Measurements from ENCODE around the gene CCP110. TPM values are rescaled to one million over a fixed set of nuclear protein-coding genes. Genes with fewer than 3 reads are reported as not detected.
A peak's percentile ranks its signal among the peaks of the same experiment; 100 is the strongest.

Gene CCP110
- total RNA-seq, 6 experiments from 2014 or later: 2.6 to 5.6 (median 4.2) TPM

- intact Hi-C loops (cut with DNase I): loop anchor here in 1 of 2 donors (10.0 kb wide), 1 partner anchor 106 kb away; no protein-coding TSS in a partner anchor
- Histone ChIP-seq H3K4me1 (peaks cover 0 to 13% (median 0%) of the 10 kb centered on the region in 4 donors), H3K27me3 (no peaks in the 10 kb centered on the region), H3K27ac (no peak overlapping the region), H3K36me3 (no peaks in the 10 kb centered on the region), H3K9me3 (no peaks in the 10 kb centered on the region), H3K4me3 (no peak overlapping the region)
- ATAC-seq (no peak), DNase-seq (no peak)
- TF ChIP-seq POLR2A (IDR thresholded peaks at IDR 0.05) (no peak), CTCF (IDR thresholded peaks at IDR 0.05) (no peak)
- 39% methylated on average over 1 of the region's 1 CpG for WGBS (ENCODE audit: insufficient coverage, low coverage, low lambda C conversion rate, missing lambda C conversion rate)
Observed at GRCh38 chr16:19490619-19491018, 33.1 kb upstream of the CCP110 start.

GRCh38 chr16:19497176-19497575, 26.6 kb upstream of the CCP110 start:
- no peak overlapping the region for H3K27ac ChIP-seq
- H3K4me1 ChIP-seq: no peaks in the 10 kb centered on the region
- peaks cover 0 to 5% (median under 1%) of the 10 kb centered on the region in 4 donors for H3K36me3 ChIP-seq
- intact Hi-C loops (cut with DNase I): loop anchor here in 1 of 2 donors (10.0 kb wide), 1 partner anchor 112 kb away; no protein-coding TSS in a partner anchor
- ATAC-seq (peak in 1 of 4 donors; percentile 52), DNase-seq (no peak)
- H3K27me3 ChIP-seq: no peaks in the 10 kb centered on the region
- no peaks in the 10 kb centered on the region for H3K9me3 ChIP-seq
- TF ChIP-seq CTCF (IDR thresholded peaks at IDR 0.05) (no peak), POLR2A (IDR thresholded peaks at IDR 0.05) (no peak)
- 65% methylated on average over 5 of the region's 5 CpGs for WGBS (ENCODE audit: insufficient coverage, low coverage, low lambda C conversion rate, missing lambda C conversion rate)
- H3K4me3 ChIP-seq: no peak overlapping the region

GRCh38 chr16:19499006-19499405, 24.7 kb upstream of the CCP110 start:
- no peaks in the 10 kb centered on the region for H3K9me3 ChIP-seq
- no peak for ATAC-seq
- TF ChIP-seq POLR2A (IDR thresholded peaks at IDR 0.05): no peak
- no peak for TF ChIP-seq CTCF (IDR thresholded peaks at IDR 0.05)
- no peak overlapping the region for H3K4me3 ChIP-seq
- intact Hi-C loops (cut with DNase I): loop anchor here in 1 of 2 donors (10.0 kb wide), 1 partner anchor 114 kb away; no protein-coding TSS in a partner anchor
- 86% methylated on average over 5 of the region's 5 CpGs for WGBS (ENCODE audit: insufficient coverage, low coverage, low lambda C conversion rate, missing lambda C conversion rate)
- no peak for DNase-seq
- peaks cover 0 to 13% (median 2%) of the 10 kb centered on the region in 4 donors for H3K36me3 ChIP-seq
- no peaks in the 10 kb centered on the region for H3K27me3 ChIP-seq
- H3K27ac ChIP-seq: no peak overlapping the region
- H3K4me1 ChIP-seq: no peaks in the 10 kb centered on the region

GRCh38 chr16:19499481-19499880, 24.3 kb upstream of the CCP110 start:
- H3K27ac ChIP-seq: no peak overlapping the region
- no peaks in the 10 kb centered on the region for H3K4me1 ChIP-seq
- ATAC-seq (no peak), DNase-seq (no peak)
- 87% methylated on average over 3 of the region's 3 CpGs for whole genome bisulfite sequencing (ENCODE audit: insufficient coverage, low coverage, low lambda C conversion rate, missing lambda C conversion rate)
- intact Hi-C loops (cut with DNase I): loop anchor here in 1 of 2 donors (10.0 kb wide), 1 partner anchor 115 kb away; no protein-coding TSS in a partner anchor
- no peak overlapping the region for H3K4me3 ChIP-seq
- H3K27me3 ChIP-seq: no peaks in the 10 kb centered on the region
- peaks cover 0 to 18% (median 2%) of the 10 kb centered on the region in 4 donors for H3K36me3 ChIP-seq
- TF ChIP-seq CTCF (IDR thresholded peaks at IDR 0.05) (no peak), POLR2A (IDR thresholded peaks at IDR 0.05) (no peak)
- H3K9me3 ChIP-seq: no peaks in the 10 kb centered on the region
